ENCODE measurements around the gene DDAH1.

Gene DDAH1

DNA sequence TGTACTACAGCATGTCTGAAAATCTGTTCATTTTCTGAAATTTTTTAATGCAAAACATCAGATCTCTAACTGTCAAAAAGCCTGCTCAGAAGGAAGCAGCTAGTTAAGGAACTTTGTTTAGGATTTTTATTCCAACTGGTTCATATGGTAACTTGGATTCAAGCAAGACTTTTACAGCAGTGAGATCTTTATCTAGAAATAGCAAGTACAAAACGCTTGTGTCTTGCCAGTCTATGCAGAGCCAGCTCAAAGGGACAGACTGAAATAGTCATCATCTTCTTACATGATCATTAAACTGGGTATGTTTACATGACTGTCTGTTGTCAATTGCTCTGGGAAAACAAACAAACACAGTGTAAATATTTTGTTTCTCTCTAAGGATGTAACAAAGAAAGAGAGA is 37.6 kb downstream of the DDAH1 start:
- H3K4me3 ChIP-seq (ENCODE audit: low read length) = no peak overlapping the region
- TF ChIP-seq, protein P1, sequence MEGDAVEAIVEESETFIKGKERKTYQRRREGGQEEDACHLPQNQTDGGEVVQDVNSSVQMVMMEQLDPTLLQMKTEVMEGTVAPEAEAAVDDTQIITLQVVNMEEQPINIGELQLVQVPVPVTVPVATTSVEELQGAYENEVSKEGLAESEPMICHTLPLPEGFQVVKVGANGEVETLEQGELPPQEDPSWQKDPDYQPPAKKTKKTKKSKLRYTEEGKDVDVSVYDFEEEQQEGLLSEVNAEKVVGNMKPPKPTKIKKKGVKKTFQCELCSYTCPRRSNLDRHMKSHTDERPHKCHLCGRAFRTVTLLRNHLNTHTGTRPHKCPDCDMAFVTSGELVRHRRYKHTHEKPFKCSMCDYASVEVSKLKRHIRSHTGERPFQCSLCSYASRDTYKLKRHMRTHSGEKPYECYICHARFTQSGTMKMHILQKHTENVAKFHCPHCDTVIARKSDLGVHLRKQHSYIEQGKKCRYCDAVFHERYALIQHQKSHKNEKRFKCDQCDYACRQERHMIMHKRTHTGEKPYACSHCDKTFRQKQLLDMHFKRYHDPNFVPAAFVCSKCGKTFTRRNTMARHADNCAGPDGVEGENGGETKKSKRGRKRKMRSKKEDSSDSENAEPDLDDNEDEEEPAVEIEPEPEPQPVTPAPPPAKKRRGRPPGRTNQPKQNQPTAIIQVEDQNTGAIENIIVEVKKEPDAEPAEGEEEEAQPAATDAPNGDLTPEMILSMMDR (conservative IDR thresholded peaks at IDR 0.05; ENCODE audit: low read depth, low read length) = no peak
- DNase-seq (ENCODE audit: low read depth) = no peak

DNA sequence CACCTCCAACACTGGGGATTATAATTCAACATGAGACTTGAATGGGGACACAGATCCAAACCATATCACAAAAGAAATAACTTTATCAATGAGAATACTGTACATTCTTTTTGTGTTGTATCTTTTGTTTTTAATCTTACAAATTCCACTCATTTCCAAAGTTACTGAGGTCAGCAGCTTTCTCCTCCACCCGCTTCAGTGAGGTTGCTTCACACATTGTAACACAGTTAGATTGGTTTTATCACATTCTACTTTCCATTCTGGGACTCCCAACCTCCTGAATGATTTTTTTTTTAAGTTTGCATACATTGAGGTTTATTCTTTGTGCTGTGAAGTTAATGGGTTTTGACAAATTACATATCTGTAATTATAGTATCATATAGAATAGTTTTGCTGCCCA is 43.8 kb downstream of the DDAH1 start:
- DNase-seq (ENCODE audit: low read depth) = no peak
- TF ChIP-seq, protein P1 (conservative IDR thresholded peaks at IDR 0.05; ENCODE audit: low read depth, low read length) = no peak
- no peak overlapping the region for H3K4me3 ChIP-seq (ENCODE audit: low read length)

DNA sequence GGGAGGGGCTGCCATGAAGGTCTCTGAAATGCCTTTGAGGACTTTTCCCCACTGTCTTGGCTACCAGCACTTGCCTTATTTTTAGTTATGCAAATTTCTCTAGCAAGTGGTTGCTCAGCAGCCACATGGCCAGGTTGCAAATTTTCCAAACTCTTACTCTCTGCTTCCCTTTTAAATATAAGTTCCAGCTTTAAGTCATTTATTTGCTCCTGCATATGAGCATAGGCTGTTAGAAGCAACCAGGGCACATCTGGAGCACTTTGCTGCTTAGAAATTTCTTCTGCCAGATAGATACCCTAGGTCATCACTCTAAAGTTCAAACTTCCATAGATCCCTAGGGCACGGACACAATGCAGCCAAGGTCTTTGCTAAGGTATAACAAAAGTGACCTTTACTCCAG is 44.8 kb downstream of the DDAH1 start:
- TF ChIP-seq, protein P1 (conservative IDR thresholded peaks at IDR 0.05; ENCODE audit: low read depth, low read length) = no peak
- no peak overlapping the region for H3K4me3 ChIP-seq (ENCODE audit: low read length)
- DNase-seq (ENCODE audit: low read depth) = no peak

DNA sequence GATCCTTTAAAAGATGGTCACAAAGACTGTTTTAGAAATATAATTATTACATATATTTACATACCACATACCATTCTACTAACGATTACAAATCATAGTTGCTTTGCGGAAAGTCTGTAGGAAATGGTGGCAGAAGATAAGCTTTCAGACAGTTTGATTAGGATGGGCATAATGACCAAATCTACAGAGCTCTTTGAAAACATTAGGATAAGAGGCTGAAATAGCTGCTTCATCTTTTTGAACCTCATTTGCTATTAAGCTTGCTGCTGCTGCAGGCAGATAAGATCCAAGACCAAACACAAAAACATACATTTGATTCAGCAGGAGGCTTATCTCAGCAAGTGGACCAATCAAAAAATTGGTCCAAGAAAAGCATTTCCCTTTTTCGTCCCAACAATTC is 47.1 kb downstream of the DDAH1 start:
- DNase-seq (ENCODE audit: low read depth) = no peak
- TF ChIP-seq, protein P1 (conservative IDR thresholded peaks at IDR 0.05; ENCODE audit: low read depth, low read length) = no peak
- H3K4me3 ChIP-seq (ENCODE audit: low read length) = no peak overlapping the region

DNA sequence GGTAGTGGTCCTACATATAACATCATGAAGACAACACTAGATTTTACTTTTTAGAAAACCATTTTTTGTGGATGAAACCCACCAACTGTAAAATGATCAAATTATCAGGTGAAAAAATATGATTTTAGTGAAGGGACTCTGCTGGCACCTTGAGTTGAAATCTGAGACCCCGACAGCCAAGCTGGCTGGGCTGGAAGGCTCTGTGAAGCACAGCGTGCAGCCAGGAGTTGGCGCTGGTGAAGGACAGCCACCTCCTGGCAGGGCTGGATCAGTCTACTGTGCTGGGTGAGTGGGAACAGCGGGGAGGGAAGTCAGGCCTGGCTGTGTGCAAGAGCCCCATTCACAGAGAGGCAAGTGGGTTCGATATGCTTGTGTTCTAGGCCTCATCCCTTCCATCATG is 47.9 kb downstream of the DDAH1 start:
- no peak for DNase-seq (ENCODE audit: low read depth)
- TF ChIP-seq, protein P1 (conservative IDR thresholded peaks at IDR 0.05; ENCODE audit: low read depth, low read length) = no peak
- H3K4me3 ChIP-seq (ENCODE audit: low read length) = no peak overlapping the region

DNA sequence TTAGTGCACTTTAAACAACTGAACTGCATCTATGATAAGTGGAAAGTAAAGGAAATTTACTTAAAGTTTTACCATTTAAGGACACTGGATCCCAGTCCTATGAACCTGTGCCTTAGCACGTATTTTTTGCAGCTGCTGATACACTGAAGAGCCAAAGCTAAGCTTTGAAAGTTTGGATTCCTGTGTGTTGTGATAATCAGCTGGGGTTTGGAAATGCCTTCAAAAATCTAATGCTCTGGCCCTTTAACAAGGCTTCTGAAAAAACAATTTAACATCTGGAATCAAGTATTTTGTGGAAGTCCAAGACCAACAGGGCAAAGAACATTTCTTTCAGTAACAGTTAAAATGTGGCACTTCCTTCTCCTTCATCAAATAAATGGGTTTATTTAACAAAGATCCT is 51.8 kb downstream of the DDAH1 start:
- TF ChIP-seq, protein P1 (conservative IDR thresholded peaks at IDR 0.05; ENCODE audit: low read depth, low read length) = no peak
- no peak overlapping the region for H3K4me3 ChIP-seq (ENCODE audit: low read length)
- no peak for DNase-seq (ENCODE audit: low read depth)

DNA sequence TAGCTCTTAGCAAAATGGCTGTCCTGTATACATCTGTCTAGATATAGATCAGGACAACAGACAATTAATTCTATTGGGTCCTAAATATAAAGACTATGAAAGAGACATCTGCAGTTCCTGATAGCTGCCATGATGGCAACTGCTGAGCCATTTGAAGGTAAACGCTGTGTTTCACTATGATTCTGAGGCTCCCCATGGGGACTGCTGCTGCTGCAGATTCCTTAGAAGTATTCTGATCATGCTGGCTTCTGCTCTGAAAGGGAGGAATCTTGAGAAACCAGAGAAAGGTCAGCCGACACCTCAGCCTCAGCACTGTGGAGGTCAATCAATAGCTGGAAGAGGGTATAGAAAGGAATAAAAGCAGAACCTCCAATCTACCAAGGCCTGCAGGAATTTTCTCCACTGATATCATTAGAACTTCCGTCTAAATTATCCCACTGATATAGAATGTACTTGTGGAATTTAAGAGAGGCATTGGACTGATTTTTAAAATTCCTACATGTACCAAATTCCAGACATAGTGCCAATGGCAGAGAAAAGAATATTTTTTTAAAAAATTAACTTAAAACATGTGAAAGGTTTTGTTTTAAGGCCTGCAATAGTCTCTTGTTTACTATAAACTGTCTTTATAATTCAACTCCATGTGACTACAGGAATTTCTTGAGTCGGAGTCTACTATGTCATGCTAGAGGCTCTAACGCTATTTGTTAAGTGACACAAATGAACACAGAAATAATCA is 53.2 kb downstream of the DDAH1 start:
- H3K4me3 ChIP-seq (ENCODE audit: low read length) = no peak overlapping the region
- TF ChIP-seq, protein P1 (conservative IDR thresholded peaks at IDR 0.05; ENCODE audit: low read depth, low read length) = no peak
- DNase-seq (ENCODE audit: low read depth) = no peak
